HepG2 (cell line): ENCODE data around the gene C19orf44. TPM values are rescaled to one million over a fixed set of nuclear protein-coding genes. Genes with fewer than 3 reads are reported as not detected.

Experiments
- AGO2 ChIP-seq: fragments of 200-400 bp; formaldehyde crosslinking; optimal IDR thresholded peaks from 2 replicates; pipeline ENCODE3; 2017; ENCODE audit warnings: mild to moderate bottlenecking, low read depth, low read length, moderate library complexity
- GATAD2A ChIP-seq: IDR thresholded peaks from 2 replicates; pipeline ENCODE4 v1.6.1; 2016
- KDM5B ChIP-seq: sonication (generic); formaldehyde crosslinking; IDR thresholded peaks from 2 replicates; pipeline ENCODE4 v1.4.0; 2020; ENCODE audit warnings: missing genetic modification reagents, mild to moderate bottlenecking, borderline replicate concordance
- POLR2AphosphoS5 ChIP-seq: IDR thresholded peaks from 2 replicates; pipeline ENCODE4 v1.6.1; 2012; ENCODE audit warnings: low read depth, low read length
- PTBP1 ChIP-seq: fragments of 200-400 bp; formaldehyde crosslinking; IDR thresholded peaks from 2 replicates; pipeline ENCODE4 v1.6.1; 2018; ENCODE audit warnings: low read length, low read depth; ENCODE audit not compliant: poor library complexity, severe bottlenecking
- RBAK ChIP-seq: sonication (generic); formaldehyde crosslinking; IDR thresholded peaks from 2 replicates; pipeline ENCODE4 v1.5.1; 2020; ENCODE audit warnings: mild to moderate bottlenecking, missing genetic modification reagents
- SMAD9 ChIP-seq: sonication (generic); formaldehyde crosslinking; IDR thresholded peaks from 2 replicates; pipeline ENCODE4 v1.5.1; 2020; ENCODE audit warnings: mild to moderate bottlenecking, missing genetic modification reagents
- ZNF766 ChIP-seq: sonication (generic); formaldehyde crosslinking; IDR thresholded peaks from 2 replicates; pipeline ENCODE4 v1.5.0; 2020; ENCODE audit warnings: missing genetic modification reagents, borderline replicate concordance
- ZNF776 ChIP-seq: sonication (generic); formaldehyde crosslinking; IDR thresholded peaks from 2 replicates; pipeline ENCODE4 v1.4.0; 2020; ENCODE audit warnings: mild to moderate bottlenecking, missing genetic modification reagents
- ZSCAN21 ChIP-seq: sonication (generic); formaldehyde crosslinking; IDR thresholded peaks from 2 replicates; pipeline ENCODE4 v1.8.0; 2022; ENCODE audit warnings: mild to moderate bottlenecking, missing genetic modification reagents, moderate library complexity, borderline replicate concordance
- polyA plus RNA-seq, 8 experiments: library from polyadenylated mRNA; depleted of rRNA in 3 of 8; stranded (reverse) in 7 of 8; unstranded in 1 of 8; fragments of >200 nt; fragmentation: Illumina TruSeq in 4 of 8; extraction: Trizol in 4 of 8; gene quantifications; 2 replicates each; pipeline versions ENCODE4 v1.2.1 to v1.2.3, GENCODE V29; 2011 to 2016; ENCODE audit warnings: low read depth in 4 of 8, missing spikeins in 1 of 8, mixed read lengths in 1 of 8; ENCODE audit not compliant: insufficient read depth in 1 of 8
- total RNA-seq, 5 experiments: library from RNA; depleted of rRNA; stranded (reverse); fragments of >200 nt; fragmentation: Illumina TruSeq; extraction: Trizol; gene quantifications; 2 replicates each; pipeline ENCODE4 v1.2.3, GENCODE V29; 2016; ENCODE audit warnings: low read depth in 1 of 5
- TF ChIP-seq, protein P1 (sequence below): sonication (generic); formaldehyde crosslinking; IDR thresholded peaks from 2 replicates; pipeline ENCODE4 v1.5.1; 2020; ENCODE audit warnings: mild to moderate bottlenecking, missing genetic modification reagents, borderline replicate concordance
- TF ChIP-seq, protein P2 (sequence below): sonication (generic); formaldehyde crosslinking; IDR thresholded peaks from 2 replicates; pipeline ENCODE4 v1.8.1; 2023; ENCODE audit warnings: missing genetic modification reagents, mild to moderate bottlenecking, borderline replicate concordance
- TF ChIP-seq, protein P3 (sequence below): sonication (generic); formaldehyde crosslinking; IDR thresholded peaks from 2 replicates; pipeline ENCODE4 v1.4.0; 2020; ENCODE audit warnings: mild to moderate bottlenecking, missing genetic modification reagents
- TF ChIP-seq, protein P4 (sequence below): sonication (generic); formaldehyde crosslinking; IDR thresholded peaks from 2 replicates; pipeline ENCODE4 v1.4.0; 2020; ENCODE audit warnings: low read depth, mild to moderate bottlenecking, missing genetic modification reagents

The C19orf44 gene
- total and polyA plus RNA-seq, 2 of the 13 experiments (the other 11 are each of a cell fraction or from before 2014, with no cell fraction given), result 3.2 to 4.3 TPM

DNA sequence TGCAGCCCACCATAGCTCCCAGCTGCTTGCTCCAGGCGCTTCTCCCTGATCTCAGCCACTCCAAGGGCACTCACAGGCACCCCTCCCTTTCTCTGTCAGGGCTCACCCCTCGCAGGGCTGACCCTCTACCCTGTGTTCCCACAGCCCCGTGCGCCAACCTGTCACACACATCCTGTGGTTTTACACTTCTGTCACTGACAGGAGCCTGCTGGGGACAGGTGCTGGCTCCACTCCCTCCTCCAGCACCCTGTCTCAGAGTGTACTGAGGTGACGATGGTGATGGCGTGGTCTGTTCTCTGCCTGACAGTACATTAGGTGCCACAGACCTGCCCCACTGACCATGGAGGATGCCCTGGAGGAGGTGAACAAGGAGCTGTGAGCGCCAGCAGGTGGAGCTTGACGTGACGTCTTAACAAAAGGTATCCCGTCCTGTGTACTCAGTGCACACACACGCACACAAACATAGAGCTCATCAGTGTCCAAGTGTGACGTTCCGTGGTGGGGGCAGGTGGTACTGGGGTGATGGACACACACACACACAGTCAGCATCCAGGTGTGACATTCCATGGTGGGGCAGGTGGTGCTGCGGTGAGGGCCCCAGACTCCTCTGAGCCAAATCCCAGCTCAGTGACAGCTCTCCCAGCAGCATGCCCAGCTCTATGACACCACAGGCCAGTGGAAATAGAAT, 20.9 kb downstream of the C19orf44 start (continued):
- TF ChIP-seq, protein P1, sequence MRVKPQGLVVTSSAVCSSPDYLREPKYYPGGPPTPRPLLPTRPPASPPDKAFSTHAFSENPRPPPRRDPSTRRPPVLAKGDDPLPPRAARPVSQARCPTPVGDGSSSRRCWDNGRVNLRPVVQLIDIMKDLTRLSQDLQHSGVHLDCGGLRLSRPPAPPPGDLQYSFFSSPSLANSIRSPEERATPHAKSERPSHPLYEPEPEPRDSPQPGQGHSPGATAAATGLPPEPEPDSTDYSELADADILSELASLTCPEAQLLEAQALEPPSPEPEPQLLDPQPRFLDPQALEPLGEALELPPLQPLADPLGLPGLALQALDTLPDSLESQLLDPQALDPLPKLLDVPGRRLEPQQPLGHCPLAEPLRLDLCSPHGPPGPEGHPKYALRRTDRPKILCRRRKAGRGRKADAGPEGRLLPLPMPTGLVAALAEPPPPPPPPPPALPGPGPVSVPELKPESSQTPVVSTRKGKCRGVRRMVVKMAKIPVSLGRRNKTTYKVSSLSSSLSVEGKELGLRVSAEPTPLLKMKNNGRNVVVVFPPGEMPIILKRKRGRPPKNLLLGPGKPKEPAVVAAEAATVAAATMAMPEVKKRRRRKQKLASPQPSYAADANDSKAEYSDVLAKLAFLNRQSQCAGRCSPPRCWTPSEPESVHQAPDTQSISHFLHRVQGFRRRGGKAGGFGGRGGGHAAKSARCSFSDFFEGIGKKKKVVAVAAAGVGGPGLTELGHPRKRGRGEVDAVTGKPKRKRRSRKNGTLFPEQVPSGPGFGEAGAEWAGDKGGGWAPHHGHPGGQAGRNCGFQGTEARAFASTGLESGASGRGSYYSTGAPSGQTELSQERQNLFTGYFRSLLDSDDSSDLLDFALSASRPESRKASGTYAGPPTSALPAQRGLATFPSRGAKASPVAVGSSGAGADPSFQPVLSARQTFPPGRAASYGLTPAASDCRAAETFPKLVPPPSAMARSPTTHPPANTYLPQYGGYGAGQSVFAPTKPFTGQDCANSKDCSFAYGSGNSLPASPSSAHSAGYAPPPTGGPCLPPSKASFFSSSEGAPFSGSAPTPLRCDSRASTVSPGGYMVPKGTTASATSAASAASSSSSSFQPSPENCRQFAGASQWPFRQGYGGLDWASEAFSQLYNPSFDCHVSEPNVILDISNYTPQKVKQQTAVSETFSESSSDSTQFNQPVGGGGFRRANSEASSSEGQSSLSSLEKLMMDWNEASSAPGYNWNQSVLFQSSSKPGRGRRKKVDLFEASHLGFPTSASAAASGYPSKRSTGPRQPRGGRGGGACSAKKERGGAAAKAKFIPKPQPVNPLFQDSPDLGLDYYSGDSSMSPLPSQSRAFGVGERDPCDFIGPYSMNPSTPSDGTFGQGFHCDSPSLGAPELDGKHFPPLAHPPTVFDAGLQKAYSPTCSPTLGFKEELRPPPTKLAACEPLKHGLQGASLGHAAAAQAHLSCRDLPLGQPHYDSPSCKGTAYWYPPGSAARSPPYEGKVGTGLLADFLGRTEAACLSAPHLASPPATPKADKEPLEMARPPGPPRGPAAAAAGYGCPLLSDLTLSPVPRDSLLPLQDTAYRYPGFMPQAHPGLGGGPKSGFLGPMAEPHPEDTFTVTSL (CRISPR knock-in tag), result no peak
- TF ChIP-seq ZNF766 (CRISPR knock-in tag) (no peak), ZNF776 (0 out of 2 replicates have a peak, but pooled peaks have one; percentile 42), SMAD9 (CRISPR knock-in tag) (no peak), PTBP1 (no peak), RBAK (no peak), POLR2AphosphoS5 (no peak), ZSCAN21 (CRISPR knock-in tag) (no peak), KDM5B (0 out of 2 replicates have a peak, but pooled peaks have one; percentile 24), AGO2 (peak; percentile 81), GATAD2A (CRISPR knock-in tag) (no peak)
- TF ChIP-seq, protein P2, sequence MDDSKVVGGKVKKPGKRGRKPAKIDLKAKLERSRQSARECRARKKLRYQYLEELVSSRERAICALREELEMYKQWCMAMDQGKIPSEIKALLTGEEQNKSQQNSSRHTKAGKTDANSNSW (CRISPR knock-in tag), result no peak
- TF ChIP-seq, protein P3, sequence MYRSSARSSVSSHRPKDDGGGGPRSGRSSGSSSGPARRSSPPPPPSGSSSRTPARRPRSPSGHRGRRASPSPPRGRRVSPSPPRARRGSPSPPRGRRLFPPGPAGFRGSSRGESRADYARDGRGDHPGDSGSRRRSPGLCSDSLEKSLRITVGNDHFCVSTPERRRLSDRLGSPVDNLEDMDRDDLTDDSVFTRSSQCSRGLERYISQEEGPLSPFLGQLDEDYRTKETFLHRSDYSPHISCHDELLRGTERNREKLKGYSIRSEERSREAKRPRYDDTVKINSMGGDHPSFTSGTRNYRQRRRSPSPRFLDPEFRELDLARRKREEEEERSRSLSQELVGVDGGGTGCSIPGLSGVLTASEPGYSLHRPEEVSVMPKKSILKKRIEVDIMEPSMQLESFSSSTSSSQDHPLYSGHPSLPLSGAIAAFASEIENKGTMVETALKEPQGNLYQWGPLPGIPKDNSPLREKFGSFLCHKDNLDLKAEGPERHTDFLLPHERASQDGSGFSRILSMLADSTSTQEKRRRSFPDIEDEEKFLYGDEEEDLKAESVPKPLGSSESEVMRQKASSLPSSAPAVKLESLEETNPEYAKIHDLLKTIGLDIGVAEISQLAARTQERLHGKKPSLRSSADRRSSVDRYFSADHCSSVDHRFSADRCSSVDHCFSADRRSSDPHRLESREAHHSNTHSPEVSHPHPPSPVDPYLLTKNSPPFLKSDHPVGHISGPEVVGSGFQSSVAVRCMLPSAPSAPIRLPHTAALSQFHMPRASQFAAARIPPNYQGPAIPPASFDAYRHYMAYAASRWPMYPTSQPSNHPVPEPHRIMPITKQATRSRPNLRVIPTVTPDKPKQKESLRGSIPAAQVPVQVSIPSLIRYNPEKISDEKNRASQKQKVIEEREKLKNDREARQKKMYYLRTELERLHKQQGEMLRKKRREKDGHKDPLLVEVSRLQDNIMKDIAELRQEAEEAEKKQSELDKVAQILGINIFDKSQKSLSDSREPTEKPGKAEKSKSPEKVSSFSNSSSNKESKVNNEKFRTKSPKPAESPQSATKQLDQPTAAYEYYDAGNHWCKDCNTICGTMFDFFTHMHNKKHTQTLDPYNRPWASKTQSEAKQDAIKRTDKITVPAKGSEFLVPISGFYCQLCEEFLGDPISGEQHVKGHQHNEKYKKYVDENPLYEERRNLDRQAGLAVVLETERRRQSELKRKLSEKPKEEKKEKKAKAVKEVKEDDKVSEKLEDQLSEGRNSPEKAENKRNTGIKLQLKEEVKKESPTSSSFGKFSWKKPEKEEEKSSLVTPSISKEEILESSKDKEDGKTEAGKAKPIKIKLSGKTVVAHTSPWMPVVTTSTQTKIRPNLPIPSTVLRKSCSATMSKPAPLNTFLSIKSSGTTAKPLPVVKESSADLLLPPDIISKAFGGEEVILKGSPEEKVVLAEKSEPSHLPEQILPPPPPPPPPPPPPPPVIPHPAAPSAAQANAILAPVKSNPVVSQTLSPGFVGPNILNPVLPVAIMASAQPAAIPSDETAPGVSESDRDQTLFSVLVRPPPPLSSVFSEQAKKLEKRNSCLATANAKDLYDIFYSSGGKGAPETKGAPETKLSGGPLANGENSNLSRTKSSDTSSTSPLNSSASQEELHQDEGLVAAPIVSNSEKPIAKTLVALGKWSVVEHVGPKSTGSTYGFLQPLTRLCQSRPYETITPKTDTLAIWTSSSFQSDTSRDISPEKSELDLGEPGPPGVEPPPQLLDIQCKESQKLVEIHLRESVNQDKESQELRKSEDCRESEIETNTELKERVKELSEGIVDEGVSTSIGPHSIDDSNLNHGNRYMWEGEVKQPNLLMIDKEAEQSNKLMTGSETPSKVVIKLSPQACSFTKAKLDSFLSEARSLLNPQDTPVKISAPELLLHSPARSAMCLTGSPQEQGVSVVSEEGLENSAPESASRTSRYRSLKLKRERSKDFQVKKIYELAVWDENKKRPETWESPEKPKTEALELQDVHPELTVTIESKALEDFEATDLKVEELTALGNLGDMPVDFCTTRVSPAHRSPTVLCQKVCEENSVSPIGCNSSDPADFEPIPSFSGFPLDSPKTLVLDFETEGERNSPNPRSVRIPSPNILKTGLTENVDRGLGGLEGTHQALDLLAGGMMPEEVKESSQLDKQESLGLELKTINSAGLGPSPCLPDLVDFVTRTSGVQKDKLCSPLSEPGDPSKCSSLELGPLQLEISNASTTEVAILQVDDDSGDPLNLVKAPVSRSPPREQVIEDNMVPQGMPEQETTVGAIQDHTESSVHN (CRISPR knock-in tag), result 0 out of 2 replicates have a peak, but pooled peaks have one; percentile 47
- TF ChIP-seq, protein P4, sequence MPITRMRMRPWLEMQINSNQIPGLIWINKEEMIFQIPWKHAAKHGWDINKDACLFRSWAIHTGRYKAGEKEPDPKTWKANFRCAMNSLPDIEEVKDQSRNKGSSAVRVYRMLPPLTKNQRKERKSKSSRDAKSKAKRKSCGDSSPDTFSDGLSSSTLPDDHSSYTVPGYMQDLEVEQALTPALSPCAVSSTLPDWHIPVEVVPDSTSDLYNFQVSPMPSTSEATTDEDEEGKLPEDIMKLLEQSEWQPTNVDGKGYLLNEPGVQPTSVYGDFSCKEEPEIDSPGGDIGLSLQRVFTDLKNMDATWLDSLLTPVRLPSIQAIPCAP (CRISPR knock-in tag), result no peak
